Lung (tissue), 12 donors: ENCODE measurements around the gene MAGEF1. TPM values are rescaled to one million over a fixed set of nuclear protein-coding genes. Genes with fewer than 3 reads are reported as not detected.

Source experiments
- ATAC-seq: fragments of 200-7000 bp; cut with Tn5 transposase; one replicate; pipeline ENCODE4 v1.9.1; 2020; ENCODE audit warnings: moderate number of reproducible peaks; ENCODE audit not compliant: insufficient read depth, low FRiP score
- DNase-seq, 3 donors: peaks; one replicate each; pipeline ENCODE4 v3.0.0-alpha.2; 2013 to 2017
- H3K27ac ChIP-seq, 2 donors: one replicate each; pipeline ENCODE4 v1.5.1; 2013; ENCODE audit warnings: mild to moderate bottlenecking in 2 of 2, moderate library complexity in 2 of 2, control low read depth in 1 of 2, inconsistent platforms in 1 of 2, low read depth in 1 of 2, low read length in 1 of 2
- H3K27me3 ChIP-seq, 3 donors: one replicate each; pipeline ENCODE4 v1.5.1; 2013; ENCODE audit warnings: low read length in 2 of 3; ENCODE audit not compliant: control insufficient read depth in 3 of 3, insufficient read depth in 3 of 3
- H3K36me3 ChIP-seq, 4 donors: one replicate each; pipeline ENCODE4 v1.5.1; 2013; ENCODE audit warnings: low read length in 4 of 4, mild to moderate bottlenecking in 1 of 4, moderate library complexity in 1 of 4; ENCODE audit not compliant: control insufficient read depth in 4 of 4, insufficient read depth in 4 of 4
- H3K4me1 ChIP-seq, 5 donors: one replicate each; pipeline ENCODE4 v1.5.1; 2013; ENCODE audit warnings: low read length in 5 of 5, mild to moderate bottlenecking in 2 of 5, moderate library complexity in 1 of 5; ENCODE audit not compliant: control insufficient read depth in 5 of 5, insufficient read depth in 5 of 5
- H3K4me3 ChIP-seq: one replicate; pipeline ENCODE4 v1.5.1; 2013; ENCODE audit warnings: mild to moderate bottlenecking, control low read depth, moderate library complexity
- H3K9ac ChIP-seq, 2 donors: one replicate each; pipeline ENCODE4 v1.5.1; 2013; ENCODE audit warnings: low read length in 2 of 2, control low read depth in 1 of 2; ENCODE audit not compliant: insufficient read depth in 1 of 2
- H3K9me3 ChIP-seq, 4 donors: one replicate each; pipeline ENCODE4 v1.5.1; 2013; ENCODE audit warnings: low read length in 3 of 4, mild to moderate bottlenecking in 1 of 4, moderate library complexity in 1 of 4; ENCODE audit not compliant: control insufficient read depth in 4 of 4, insufficient read depth in 3 of 4
- CTCF ChIP-seq: IDR thresholded peaks from 2 replicates; pipeline ENCODE4 v1.5.1; 2012; ENCODE audit warnings: mild to moderate bottlenecking; ENCODE audit errors: control extremely low read depth, extremely low read depth
- WGBS, 2 donors: extraction: QIAGEN DNeasy Blood & Tissue Kit; methylation state at CpG; one replicate each; pipeline ENCODE4 v1.1.7; 2013; 5-methylcytosine and 5-hydroxymethylcytosine counted together
- polyA plus RNA-seq, 2 donors: library from polyadenylated mRNA; stranded (reverse); fragments of 200-250 nt; gene quantifications; one replicate each; pipeline ENCODE4 v1.2.1, GENCODE V29; 2013
- total RNA-seq, 2 donors: library from RNA; depleted of rRNA in 1 of 2; stranded (reverse); fragments of >200 nt in 1 of 2; gene quantifications; one replicate each; pipeline ENCODE4 v1.2.1, GENCODE V29; 2014 to 2021
- donor health status: control.
- donor health status: control.
- donor health status: Bipolar disorder and iron deficiency.
- donor health status: healthy.
- donor health status: DM: yes; HTN: yes; CAD: no.

Gene MAGEF1
- total and polyA plus RNA-seq, 4 donors: 30.1 to 36.1 (median 33.1) TPM

GRCh38 chr3:184687363-184688015, 24.4 kb downstream of the MAGEF1 start:
- no peak overlapping the region for H3K27ac ChIP-seq
- no peak for ATAC-seq
- DNase-seq: peak; percentile 57 to 80 (median 66)
- no peaks in the 10 kb centered on the region for H3K9me3 ChIP-seq
- H3K27me3 ChIP-seq: no peaks in the 10 kb centered on the region
- H3K4me1 ChIP-seq: peaks cover 0 to 68% (median 31%) of the 10 kb centered on the region in 5 donors
- no peak overlapping the region for H3K9ac ChIP-seq
- TF ChIP-seq CTCF: no peak
- no peaks in the 10 kb centered on the region for H3K36me3 ChIP-seq
- no peak overlapping the region for H3K4me3 ChIP-seq
- 15 to 38% methylated on average over 17 of the region's 17 CpGs for WGBS, 2 donors

GRCh38 chr3:184685646-184686045, 26.2 kb downstream of the MAGEF1 start:
- H3K27me3 ChIP-seq: no peaks in the 10 kb centered on the region

GRCh38 chr3:184685055-184685454, 26.8 kb downstream of the MAGEF1 start:
- no peak overlapping the region for H3K9ac ChIP-seq
- no peak for TF ChIP-seq CTCF
- no peak overlapping the region for H3K4me3 ChIP-seq
- H3K36me3 ChIP-seq: no peaks in the 10 kb centered on the region
- peaks cover 0 to 44% (median 19%) of the 10 kb centered on the region in 5 donors for H3K4me1 ChIP-seq
- WGBS, 2 donors: 73 to 79% methylated on average over 4 of the region's 4 CpGs
- no peak for ATAC-seq
- H3K27me3 ChIP-seq: no peaks in the 10 kb centered on the region
- H3K9me3 ChIP-seq: no peaks in the 10 kb centered on the region
- DNase-seq: no peak
- no peak overlapping the region for H3K27ac ChIP-seq

More at GRCh38 chr3:184685646-184686045, 26.2 kb downstream of the MAGEF1 start:
- peak overlapping the region in 1 of 2 donors; percentile 43 for H3K9ac ChIP-seq
- TF ChIP-seq CTCF: no peak
- H3K4me3 ChIP-seq: no peak overlapping the region
- H3K9me3 ChIP-seq: no peaks in the 10 kb centered on the region
- WGBS, 2 donors: 40 to 53% methylated on average over 4 of the region's 4 CpGs
- no peak for ATAC-seq
- peak; percentile 72 to 82 (median 73) for DNase-seq
- H3K4me1 ChIP-seq: peaks cover 0 to 50% (median 20%) of the 10 kb centered on the region in 5 donors
- no peak overlapping the region for H3K27ac ChIP-seq
- H3K36me3 ChIP-seq: no peaks in the 10 kb centered on the region
